Measurements from ENCODE around the gene NR1I2. TPM values are rescaled to one million over a fixed set of nuclear protein-coding genes. Genes with fewer than 3 reads are reported as not detected.
A peak's percentile ranks its signal among the peaks of the same experiment; 100 is the strongest.

Gene NR1I2
- total RNA-seq, 4 donors from 2014 or later: 78.0 to 271 (median 158) TPM

- Histone ChIP-seq H3K27ac (no peak overlapping the region), H3K36me3 (no peaks in the 10 kb centered on the region), H3K4me1 (peaks cover 4 to 27% (median 11%) of the 10 kb centered on the region in 4 donors), H3K9me3 (no peaks in the 10 kb centered on the region), H3K27me3 (no peaks in the 10 kb centered on the region), H3K4me3 (peak overlapping the region in 1 of 4 donors; percentile 47)
- TF ChIP-seq POLR2A (IDR thresholded peaks at IDR 0.05) (no peak), EP300 (IDR thresholded peaks at IDR 0.05; ENCODE audit: low read depth) (no peak), POLR2AphosphoS5 (IDR thresholded peaks at IDR 0.05) (no peak), CTCF (IDR thresholded peaks at IDR 0.05) (no peak)
- intact Hi-C loops (cut with DNase I; ENCODE audit: low total_unique reads) (no loop called here), in situ Hi-C loops (cut with MboI; ENCODE audit: low pct_ligation_motif_present in 1 of 4, low pct_unique_long_range_greater_than_20kb in 1 of 4, low sequenced_read_pairs in 3 of 4) (no loop called here)
- no peak for DNase-seq
- WGBS, 2 donors (ENCODE audit: low coverage in 1 of 2): 75 to 86% methylated on average over 2 of the region's 2 CpGs
Measured at GRCh38 chr3:119783255-119783654, 1.4 kb downstream of the NR1I2 start.

- Histone ChIP-seq H3K9me3 (no peaks in the 10 kb centered on the region), H3K4me1 (peaks cover 4 to 27% (median 11%) of the 10 kb centered on the region in 4 donors), H3K27me3 (no peaks in the 10 kb centered on the region), H3K27ac (no peak overlapping the region), H3K36me3 (no peaks in the 10 kb centered on the region), H3K4me3 (peak overlapping the region in 1 of 4 donors; percentile 47)
- WGBS, 2 donors (ENCODE audit: low coverage in 1 of 2): 65 to 79% methylated on average over 7 of the region's 7 CpGs
- in situ Hi-C loops (cut with MboI; ENCODE audit: low pct_ligation_motif_present in 1 of 4, low pct_unique_long_range_greater_than_20kb in 1 of 4, low sequenced_read_pairs in 3 of 4) (no loop called here), intact Hi-C loops (cut with DNase I; ENCODE audit: low total_unique reads) (no loop called here)
- DNase-seq: no peak
- TF ChIP-seq CTCF (IDR thresholded peaks at IDR 0.05): no peak
Measured at GRCh38 chr3:119783883-119784282, 2.0 kb downstream of the NR1I2 start.

- in situ Hi-C loops (cut with MboI; ENCODE audit: low pct_ligation_motif_present in 1 of 4, low pct_unique_long_range_greater_than_20kb in 1 of 4, low sequenced_read_pairs in 3 of 4) (no loop called here), intact Hi-C loops (cut with DNase I; ENCODE audit: low total_unique reads) (no loop called here)
- H3K27me3 ChIP-seq: no peaks in the 10 kb centered on the region
- peaks cover 0 to 13% (median 1%) of the 10 kb centered on the region in 4 donors for H3K4me1 ChIP-seq
- no peaks in the 10 kb centered on the region for H3K9me3 ChIP-seq
- no peak overlapping the region for H3K4me3 ChIP-seq
- DNase-seq: no peak
- no peaks in the 10 kb centered on the region for H3K36me3 ChIP-seq
- H3K27ac ChIP-seq: no peak overlapping the region
- 88 to 91% methylated on average over 1 to 2 of the region's 2 CpGs for WGBS, 2 donors (ENCODE audit: low coverage in 1 of 2)
- TF ChIP-seq POLR2AphosphoS5 (IDR thresholded peaks at IDR 0.05): no peak
- TF ChIP-seq EP300 (IDR thresholded peaks at IDR 0.05; ENCODE audit: low read depth): no peak
- no peak for TF ChIP-seq POLR2A (IDR thresholded peaks at IDR 0.05)
- no peak for TF ChIP-seq CTCF (IDR thresholded peaks at IDR 0.05)
Measured at GRCh38 chr3:119786409-119786808, 4.5 kb downstream of the NR1I2 start.

- TF ChIP-seq POLR2AphosphoS5 (IDR thresholded peaks at IDR 0.05) (no peak), POLR2A (IDR thresholded peaks at IDR 0.05) (no peak), CTCF (IDR thresholded peaks at IDR 0.05) (no peak), EP300 (IDR thresholded peaks at IDR 0.05; ENCODE audit: low read depth) (no peak)
- Histone ChIP-seq H3K9me3 (no peaks in the 10 kb centered on the region), H3K4me1 (peaks cover 0 to 14% (median 2%) of the 10 kb centered on the region in 4 donors), H3K4me3 (no peak overlapping the region), H3K27me3 (no peaks in the 10 kb centered on the region), H3K27ac (no peak overlapping the region), H3K36me3 (no peaks in the 10 kb centered on the region)
- in situ Hi-C loops (cut with MboI; ENCODE audit: low pct_ligation_motif_present in 1 of 4, low pct_unique_long_range_greater_than_20kb in 1 of 4, low sequenced_read_pairs in 3 of 4) (no loop called here), intact Hi-C loops (cut with DNase I; ENCODE audit: low total_unique reads) (no loop called here)
- WGBS, 2 donors (ENCODE audit: low coverage in 1 of 2): 93% methylated on average over 3 of the region's 3 CpGs
- DNase-seq: no peak
Measured at GRCh38 chr3:119790369-119790768, 8.5 kb downstream of the NR1I2 start.
